Neuronal stem cell (in vitro differentiated cells): ENCODE results near the gene FKBP9.

Experiments
- DNase-seq: peaks from one replicate; pipeline ENCODE4 v3.0.0-alpha.2; 2013; ENCODE audit warnings: low spot score
- H2AFZ ChIP-seq: one replicate; pipeline ENCODE4 v1.6.1; 2013; ENCODE audit warnings: mild to moderate bottlenecking, low read length, inconsistent platforms
- H2AK5ac ChIP-seq: 2 replicates; pipeline ENCODE4 v1.6.1; 2013; ENCODE audit warnings: low read depth, mild to moderate bottlenecking, inconsistent platforms, low read length, moderate library complexity, mixed read lengths
- H2BK120ac ChIP-seq: 2 replicates; pipeline ENCODE4 v1.6.1; 2013; ENCODE audit warnings: low read depth, mild to moderate bottlenecking, inconsistent platforms, low read length, moderate library complexity, mixed read lengths
- H2BK12ac ChIP-seq: one replicate; pipeline ENCODE4 v1.6.1; 2013; ENCODE audit warnings: low read length, inconsistent platforms
- H2BK15ac ChIP-seq: 2 replicates; pipeline ENCODE4 v1.6.1; 2013; ENCODE audit warnings: mild to moderate bottlenecking, low read length, inconsistent platforms, mixed read lengths
- H2BK5ac ChIP-seq: one replicate; pipeline ENCODE4 v1.6.1; 2013; ENCODE audit warnings: inconsistent platforms, mild to moderate bottlenecking, low read length, moderate library complexity
- H3K14ac ChIP-seq: one replicate; pipeline ENCODE4 v1.6.1; 2013; ENCODE audit warnings: low read length, inconsistent platforms
- H3K18ac ChIP-seq: 2 replicates; pipeline ENCODE4 v1.6.1; 2013; ENCODE audit warnings: low read length, inconsistent platforms
- H3K23ac ChIP-seq: 2 replicates; pipeline ENCODE4 v1.6.1; 2013; ENCODE audit warnings: low read depth, mild to moderate bottlenecking, mixed read lengths, low read length, inconsistent platforms; ENCODE audit not compliant: poor library complexity
- H3K27ac ChIP-seq: replicated peaks from 3 replicates; pipeline ENCODE4 v1.5.1; 2013; ENCODE audit warnings: low read length, inconsistent platforms
- H3K27me3 ChIP-seq, 3 experiments: 2 replicates each; pipeline ENCODE4 v1.6.1; 2013; ENCODE audit warnings: low read length in 3 of 3, mild to moderate bottlenecking in 2 of 3, inconsistent platforms in 1 of 3, low read depth in 1 of 3, mixed read lengths in 1 of 3, moderate library complexity in 1 of 3; ENCODE audit not compliant: control insufficient read depth in 3 of 3, insufficient read depth in 3 of 3
- H3K36me3 ChIP-seq, 2 donors: replicated peaks in 1 of 2; 2 replicates each; pipeline ENCODE4 v1.6.1; 2013; ENCODE audit warnings: low read length in 2 of 2; ENCODE audit not compliant: control insufficient read depth in 2 of 2, insufficient read depth in 2 of 2
- H3K4ac ChIP-seq: 2 replicates; pipeline ENCODE4 v1.6.1; 2013; ENCODE audit warnings: inconsistent platforms, mild to moderate bottlenecking, low read length, moderate library complexity
- H3K4me1 ChIP-seq, 2 donors: 1 replicate in 1 of 2; 2 replicates in 1 of 2; pipeline ENCODE4 v1.6.1; 2013; ENCODE audit warnings: low read length in 2 of 2, low read depth in 1 of 2; ENCODE audit not compliant: control insufficient read depth in 2 of 2, insufficient read depth in 1 of 2
- H3K4me2 ChIP-seq: one replicate; pipeline ENCODE4 v1.6.1; 2013; ENCODE audit warnings: mild to moderate bottlenecking, low read length, inconsistent platforms; ENCODE audit not compliant: insufficient read depth, poor library complexity, severe bottlenecking
- H3K4me3 ChIP-seq, 2 donors: 2 replicates each; pipeline ENCODE4 v1.5.1; 2013; ENCODE audit warnings: low read length in 2 of 2, mild to moderate bottlenecking in 2 of 2, inconsistent platforms in 1 of 2, moderate library complexity in 1 of 2
- H3K79me1 ChIP-seq: one replicate; pipeline ENCODE4 v1.6.1; 2013; ENCODE audit warnings: low read depth, mild to moderate bottlenecking, inconsistent platforms, low read length, moderate library complexity
- H3K9ac ChIP-seq: one replicate; pipeline ENCODE4 v1.6.1; 2013; ENCODE audit warnings: mild to moderate bottlenecking, low read depth, low read length, inconsistent platforms; ENCODE audit not compliant: poor library complexity
- H3K9me3 ChIP-seq, 2 donors: replicated peaks in 1 of 2; 2 replicates each; pipeline versions ENCODE3 to v1.6.1; 2013; ENCODE audit warnings: low read length in 2 of 2, mild to moderate bottlenecking in 2 of 2, inconsistent platforms in 1 of 2, low read depth in 1 of 2, mixed read lengths in 1 of 2, moderate library complexity in 1 of 2; ENCODE audit not compliant: control insufficient read depth in 2 of 2, insufficient read depth in 1 of 2
- H4K8ac ChIP-seq: one replicate; pipeline ENCODE4 v1.6.1; 2013; ENCODE audit warnings: low read depth, mild to moderate bottlenecking, inconsistent platforms, low read length, moderate library complexity
- H4K91ac ChIP-seq: one replicate; pipeline ENCODE4 v1.6.1; 2013; ENCODE audit warnings: low read length, low read depth, mild to moderate bottlenecking, inconsistent platforms; ENCODE audit not compliant: poor library complexity
- WGBS, 2 donors: extraction: QIAGEN DNeasy Blood & Tissue Kit; methylation state at CpG; one replicate each; pipeline ENCODE4 v1.1.7; 2013; ENCODE audit warnings: missing lambda C conversion rate in 2 of 2, mixed read lengths in 1 of 2; ENCODE audit not compliant: insufficient read length in 2 of 2, insufficient replicate concordance in 1 of 2; ENCODE audit errors: extremely low coverage in 2 of 2; 5-methylcytosine and 5-hydroxymethylcytosine counted together

The FKBP9 gene

DNA sequence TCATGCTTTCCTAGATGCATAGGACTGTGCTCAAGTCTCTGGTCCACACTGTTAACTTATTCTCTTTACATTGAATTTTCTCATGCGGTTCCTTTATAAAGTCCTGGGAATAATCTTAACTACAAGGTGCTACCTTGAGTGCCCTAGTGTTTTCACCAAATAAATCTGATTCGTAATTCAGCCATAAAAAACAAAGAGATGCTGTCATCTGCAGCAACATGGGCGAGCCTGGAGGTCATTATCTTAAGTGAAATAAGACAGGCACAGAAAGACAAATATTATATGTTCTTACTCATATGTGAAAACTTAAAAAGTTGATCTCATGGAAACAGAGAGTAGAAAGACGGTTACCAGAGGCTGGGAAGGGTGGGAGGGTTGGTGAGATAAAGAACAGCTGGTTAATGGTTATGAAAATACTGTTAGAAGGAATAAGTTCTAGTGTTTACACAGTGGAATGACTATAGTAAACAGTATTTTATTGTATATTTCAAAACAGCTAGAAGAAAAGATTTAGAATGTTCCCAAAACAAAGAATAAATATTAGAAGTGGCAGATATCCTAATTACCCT is 67.0 kb downstream of the FKBP9 start:
- Histone ChIP-seq H2BK15ac (no peak overlapping the region), H3K9ac (no peak overlapping the region), H2BK120ac (no peak overlapping the region), H3K18ac (no peak overlapping the region), H4K8ac (no peak overlapping the region), H3K4me1 (no peaks in the 10 kb centered on the region), H3K4me2 (no peak overlapping the region), H3K36me3 (peaks cover 4 to 90% of the 10 kb centered on the region in 2 donors), H2AK5ac (no peak overlapping the region), H3K27me3 (no peaks in the 10 kb centered on the region), H3K4ac (no peak overlapping the region), H2BK12ac (no peak overlapping the region), H3K79me1 (no peaks in the 10 kb centered on the region), H2BK5ac (no peak overlapping the region), H3K4me3 (no peak overlapping the region), H3K9me3 (no peaks in the 10 kb centered on the region), H2AFZ (no peak overlapping the region), H3K27ac (no peak overlapping the region), H3K23ac (no peak overlapping the region), H4K91ac (no peak overlapping the region), H3K14ac (no peak overlapping the region)
- DNase-seq, result no peak
- WGBS, 2 donors, result no CpG with 5 or more reads among the region's 4 CpGs

DNA sequence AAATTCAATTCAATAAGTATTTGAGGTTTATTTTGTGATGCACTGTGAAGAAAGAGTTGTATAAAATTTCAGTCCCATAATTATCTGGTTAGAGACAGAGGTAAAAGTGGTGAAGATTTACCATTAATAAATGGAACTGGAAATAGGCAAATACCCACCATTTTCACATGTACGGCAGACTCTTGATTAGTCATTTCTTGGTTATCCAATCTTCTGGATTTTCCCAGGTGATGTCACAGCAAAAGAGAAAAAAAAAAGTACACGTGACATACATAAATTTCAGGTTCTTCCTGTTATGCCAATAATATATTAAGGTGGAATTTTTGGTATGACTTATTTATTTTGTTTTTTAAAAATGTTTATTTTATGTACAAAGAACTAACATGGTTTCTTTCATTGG is 78.5 kb downstream of the FKBP9 start:
- Histone ChIP-seq H2AK5ac (no peak overlapping the region), H2AFZ (no peak overlapping the region), H3K4me3 (no peak overlapping the region), H2BK120ac (no peak overlapping the region), H3K23ac (no peak overlapping the region), H3K14ac (no peak overlapping the region), H3K4me1 (peaks cover 0 to 2% of the 10 kb centered on the region in 2 donors), H3K9me3 (no peaks in the 10 kb centered on the region), H2BK5ac (no peak overlapping the region), H3K27ac (no peak overlapping the region), H3K9ac (no peak overlapping the region), H3K79me1 (peaks cover 2% of the 10 kb centered on the region), H3K18ac (no peak overlapping the region), H3K4ac (no peak overlapping the region), H4K8ac (no peak overlapping the region), H2BK15ac (no peak overlapping the region), H2BK12ac (no peak overlapping the region), H4K91ac (no peak overlapping the region), H3K36me3 (peaks cover 0 to 33% of the 10 kb centered on the region in 2 donors), H3K4me2 (no peak overlapping the region), H3K27me3 (no peaks in the 10 kb centered on the region)
- WGBS, 2 donors, result no CpG with 5 or more reads among the region's 2 CpGs
- DNase-seq, result no peak

DNA sequence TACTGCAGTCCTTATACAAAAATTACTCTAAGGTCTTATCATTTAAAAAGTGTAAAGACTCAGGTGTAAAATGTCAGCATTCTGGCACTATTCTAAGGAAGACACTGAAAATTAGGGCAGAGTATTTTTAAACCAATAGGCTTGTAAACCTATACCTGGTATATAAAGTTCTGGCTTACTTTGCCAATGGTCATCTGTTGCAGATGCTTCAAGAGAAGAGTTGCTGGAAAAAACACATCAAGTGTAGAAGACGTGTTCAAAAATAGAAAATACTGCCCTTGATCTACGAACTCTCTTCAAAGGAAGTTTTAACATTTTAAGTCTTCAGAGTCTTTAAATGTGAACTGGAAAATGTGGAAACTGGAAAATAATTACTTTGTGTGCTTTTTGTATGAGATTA is 81.4 kb downstream of the FKBP9 start:
- Histone ChIP-seq H2BK12ac (no peak overlapping the region), H3K9me3 (no peaks in the 10 kb centered on the region), H3K36me3 (peaks cover 0 to 21% of the 10 kb centered on the region in 2 donors), H2BK5ac (no peak overlapping the region), H3K9ac (no peak overlapping the region), H2AFZ (no peak overlapping the region), H3K27me3 (no peaks in the 10 kb centered on the region), H3K23ac (no peak overlapping the region), H2BK15ac (no peak overlapping the region), H2AK5ac (no peak overlapping the region), H4K8ac (no peak overlapping the region), H3K27ac (no peak overlapping the region), H3K4ac (no peak overlapping the region), H3K79me1 (no peaks in the 10 kb centered on the region), H3K4me3 (no peak overlapping the region), H3K18ac (no peak overlapping the region), H2BK120ac (no peak overlapping the region), H3K4me2 (no peak overlapping the region), H4K91ac (no peak overlapping the region), H3K14ac (no peak overlapping the region), H3K4me1 (peaks cover 0 to 2% of the 10 kb centered on the region in 2 donors)
- no peak for DNase-seq
- WGBS, 2 donors, result no CpG with 5 or more reads among the region's 2 CpGs

DNA sequence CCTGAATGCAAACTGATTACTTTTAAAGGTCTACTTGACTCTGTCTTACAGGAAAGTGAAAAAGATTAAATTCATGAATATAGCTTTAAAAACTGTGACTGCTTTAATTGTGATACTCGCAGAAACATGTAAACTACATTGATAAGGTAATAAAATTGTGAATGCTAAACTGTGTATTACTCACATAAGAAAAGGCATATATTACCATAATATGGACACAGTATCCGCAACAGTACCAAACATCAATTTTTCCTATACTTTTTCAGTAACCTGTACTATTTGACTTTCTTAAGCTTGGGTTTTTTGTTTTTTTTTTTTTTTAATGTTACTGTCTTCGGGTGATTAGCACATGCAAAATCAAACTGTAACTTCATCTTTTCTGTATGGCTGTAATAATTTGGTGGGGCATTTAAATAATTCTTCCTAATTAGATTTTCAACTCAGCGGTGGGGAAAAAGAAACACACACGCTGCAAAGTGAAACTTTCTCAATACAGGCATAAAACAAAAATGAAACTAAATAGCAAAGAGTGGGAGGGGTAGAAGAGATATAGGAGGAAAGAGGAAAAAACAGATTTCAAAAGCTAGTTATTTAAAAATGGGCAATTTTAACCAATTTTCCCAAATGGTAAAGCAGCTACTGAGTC is 82.1 kb downstream of the FKBP9 start:
- Histone ChIP-seq H3K79me1 (no peaks in the 10 kb centered on the region), H2BK120ac (no peak overlapping the region), H3K4me3 (no peak overlapping the region), H3K27ac (no peak overlapping the region), H2AK5ac (no peak overlapping the region), H3K9me3 (no peaks in the 10 kb centered on the region), H2BK5ac (no peak overlapping the region), H4K8ac (no peak overlapping the region), H3K18ac (no peak overlapping the region), H3K9ac (no peak overlapping the region), H3K14ac (no peak overlapping the region), H3K4ac (no peak overlapping the region), H3K4me1 (peaks cover 0 to 2% of the 10 kb centered on the region in 2 donors), H2BK12ac (no peak overlapping the region), H3K27me3 (no peaks in the 10 kb centered on the region), H2BK15ac (no peak overlapping the region), H3K36me3 (peaks cover 0 to 17% of the 10 kb centered on the region in 2 donors), H3K23ac (no peak overlapping the region), H2AFZ (no peak overlapping the region), H4K91ac (no peak overlapping the region), H3K4me2 (no peak overlapping the region)
- no peak for DNase-seq
- no CpG with 5 or more reads among the region's 5 CpGs for WGBS, 2 donors
